DMS53 treated with DMSO at 0.1 percent for 48 hours (cell line): ENCODE results near the gene C17orf67.

Experiments
- DNase-seq: peaks from one replicate; lab custom pipeline; 2025; ENCODE audit not compliant: unreplicated experiment; lab: John Stamatoyannopoulos, UW

Gene C17orf67

GRCh38 chr17:56833057-56833808 is 487 bp downstream of the C17orf67 start:
- DNase-seq, result peak; percentile 68

GRCh38 chr17:56832446-56832845 is 1.3 kb downstream of the C17orf67 start:
- no peak for DNase-seq

- no peak for DNase-seq
Measured at GRCh38 chr17:56831369-56832095, 2.2 kb downstream of the C17orf67 start.

GRCh38 chr17:56830726-56831368 is 2.9 kb downstream of the C17orf67 start:
- no peak for DNase-seq

- DNase-seq, result no peak
Measured at GRCh38 chr17:56826611-56827414, 6.9 kb downstream of the C17orf67 start.

GRCh38 chr17:56824503-56824902 is 9.2 kb downstream of the C17orf67 start:
- no peak for DNase-seq

- no peak for DNase-seq
Measured at GRCh38 chr17:56823848-56824247, 9.9 kb downstream of the C17orf67 start.

GRCh38 chr17:56822725-56823124 is 11.0 kb downstream of the C17orf67 start:
- DNase-seq, result no peak

- no peak for DNase-seq
Measured at GRCh38 chr17:56821847-56822534, 11.7 kb downstream of the C17orf67 start.

- DNase-seq, result no peak
Measured at GRCh38 chr17:56820207-56820606, 13.5 kb downstream of the C17orf67 start.

GRCh38 chr17:56819431-56820145 is 14.1 kb downstream of the C17orf67 start:
- peak; percentile 45 for DNase-seq

- DNase-seq, result no peak
Measured at GRCh38 chr17:56819030-56819429, 14.7 kb downstream of the C17orf67 start.

GRCh38 chr17:56817066-56817465 is 16.7 kb downstream of the C17orf67 start:
- DNase-seq, result no peak

GRCh38 chr17:56815711-56816110 is 18.0 kb downstream of the C17orf67 start:
- no peak for DNase-seq

- DNase-seq, result no peak
Measured at GRCh38 chr17:56812901-56813388, 20.8 kb downstream of the C17orf67 start.

- no peak for DNase-seq
Measured at GRCh38 chr17:56810891-56811775, 22.6 kb downstream of the C17orf67 start.

- no peak for DNase-seq
Measured at GRCh38 chr17:56810343-56810742, 23.4 kb downstream of the C17orf67 start.

GRCh38 chr17:56809820-56810179 is 23.9 kb downstream of the C17orf67 start:
- no peak for DNase-seq
